ENCODE results near the gene LRRFIP1. TPM values are rescaled to one million over a fixed set of nuclear protein-coding genes. Genes with fewer than 3 reads are reported as not detected.

Gene LRRFIP1
- polyA plus RNA-seq, 2 of the 4 experiments (the other 2 are of a cell fraction) = 75.6 to 93.0 TPM

- Histone ChIP-seq H3K9me3 (no peaks in the 10 kb centered on the region), H3K4me3 (no peak overlapping the region), H3K27ac (peak overlapping the region in 1 of 2 experiments; percentile 84; a peak in 4 of 6 replicates), H3K4me1 (peaks cover 58% of the 10 kb centered on the region), H3K4me2 (peak overlapping the region; percentile 73)
- POLR2A ChIA-PET = no interaction called here
- CTCF ChIA-PET = interaction anchor here (0.6 to 12.5 kb wide), 5 partner anchors 11 to 641 kb away, joined by 3 to 126 read pairs (median 4); no protein-coding TSS in a partner anchor
- DNase-seq (ENCODE audit: low read depth in 1 of 2, low spot score in 1 of 2) (no peak), FAIRE-seq (no peak), ATAC-seq (peak in 1 of 2 experiments; percentile 34; a peak in 3 of 6 replicates)
- 56% methylated on average over 9 of the region's 13 CpGs for WGBS (ENCODE audit: missing lambda C conversion rate)
- TF ChIP-seq BCL3 (IDR thresholded peaks at IDR 0.05) (no peak), PBX3 (IDR thresholded peaks at IDR 0.05) (no peak)
These were observed 106.4 kb downstream of the LRRFIP1 start for GRCh38 chr2:237733677-237734300.

- Histone ChIP-seq H3K27ac (peak overlapping the region in 1 of 2 experiments; percentile 56; a peak in 2 of 6 replicates), H3K9me3 (no peaks in the 10 kb centered on the region), H3K4me2 (no peak overlapping the region), H3K4me1 (peaks cover 54% of the 10 kb centered on the region), H3K4me3 (no peak overlapping the region)
- ChIA-PET POLR2A (no interaction called here), CTCF (interaction anchor here (0.7 to 12.5 kb wide), 4 partner anchors 10 to 62 kb away, joined by 3 to 126 read pairs (median 15); no protein-coding TSS in a partner anchor)
- DNase-seq (ENCODE audit: low read depth in 1 of 2, low spot score in 1 of 2) (no peak), ATAC-seq (no peak), FAIRE-seq (no peak)
- WGBS (ENCODE audit: missing lambda C conversion rate) = 89% methylated on average over 25 of the region's 25 CpGs
- TF ChIP-seq PHF8 (IDR thresholded peaks at IDR 0.05; ENCODE audit: borderline replicate concordance, low read depth) (no peak), HOXA7 (CRISPR knock-in tag; IDR thresholded peaks at IDR 0.05) (no peak)
These were observed 107.7 kb downstream of the LRRFIP1 start for GRCh38 chr2:237734905-237735623.

GRCh38 chr2:237735798-237736197, 108.4 kb downstream of the LRRFIP1 start:
- ATAC-seq (no peak), FAIRE-seq (no peak), DNase-seq (ENCODE audit: low read depth in 1 of 2, low spot score in 1 of 2) (no peak)
- WGBS (ENCODE audit: missing lambda C conversion rate) = 91% methylated on average over 8 of the region's 8 CpGs
- H3K27ac ChIP-seq = no peak overlapping the region
- no peaks in the 10 kb centered on the region for H3K9me3 ChIP-seq
- H3K4me1 ChIP-seq = peaks cover 46% of the 10 kb centered on the region
- CTCF ChIA-PET = interaction anchor here (4.5 to 12.5 kb wide), 2 partner anchors 10 to 63 kb away, joined by 27 to 126 read pairs; no protein-coding TSS in a partner anchor
- POLR2A ChIA-PET = no interaction called here
- no peak overlapping the region for H3K4me3 ChIP-seq
- H3K4me2 ChIP-seq = no peak overlapping the region
- TF ChIP-seq CHD4 (IDR thresholded peaks at IDR 0.05; ENCODE audit: borderline replicate concordance) = no peak
- TF ChIP-seq HOXA7 (CRISPR knock-in tag; IDR thresholded peaks at IDR 0.05) = no peak
- no peak for TF ChIP-seq POLR2AphosphoS2 (conservative IDR thresholded peaks at IDR 0.05; ENCODE audit: low read length)
- no peak for TF ChIP-seq MAFK (IDR thresholded peaks at IDR 0.05; ENCODE audit: partially characterized antibody)
- TF ChIP-seq HMGXB4 (CRISPR knock-in tag; IDR thresholded peaks at IDR 0.05; ENCODE audit: borderline replicate concordance) = no peak

GRCh38 chr2:237736783-237737182, 109.4 kb downstream of the LRRFIP1 start:
- ATAC-seq = no peak
- Histone ChIP-seq H3K4me1 (peaks cover 36% of the 10 kb centered on the region), H3K27ac (no peak overlapping the region), H3K4me2 (no peak overlapping the region), H3K9me3 (no peaks in the 10 kb centered on the region), H3K4me3 (no peak overlapping the region)
- WGBS (ENCODE audit: missing lambda C conversion rate) = 95% methylated on average over 13 of the region's 13 CpGs
- POLR2A ChIA-PET = no interaction called here
- CTCF ChIA-PET = interaction anchor here (0.7 to 12.5 kb wide), 5 partner anchors 9 to 165 kb away, joined by 3 to 126 read pairs (median 3); no protein-coding TSS in a partner anchor
- FAIRE-seq = no peak
- DNase-seq (ENCODE audit: low read depth in 1 of 2, low spot score in 1 of 2) = no peak
- no peak for TF ChIP-seq CHD4 (IDR thresholded peaks at IDR 0.05; ENCODE audit: borderline replicate concordance)
- TF ChIP-seq ZNF302 (CRISPR knock-in tag; IDR thresholded peaks at IDR 0.05) = no peak
- TF ChIP-seq HES2 (IDR thresholded peaks at IDR 0.05) = no peak
- no peak for TF ChIP-seq NFE2L2 (conservative IDR thresholded peaks at IDR 0.05; ENCODE audit: low read length)
- no peak for TF ChIP-seq ZC3H11A (IDR thresholded peaks at IDR 0.05)
- TF ChIP-seq MAX (IDR thresholded peaks at IDR 0.05) = no peak
- TF ChIP-seq NR3C1 (IDR thresholded peaks at IDR 0.05) = no peak
- no peak for TF ChIP-seq GATA3 (IDR thresholded peaks at IDR 0.05; ENCODE audit: borderline replicate concordance)
- no peak for TF ChIP-seq RAD21 (conservative IDR thresholded peaks at IDR 0.05 in 1 of 2, IDR thresholded peaks at IDR 0.05 in 1 of 2)
- no peak for TF ChIP-seq ZSCAN20 (CRISPR knock-in tag; IDR thresholded peaks at IDR 0.05)
- TF ChIP-seq FOSL2 (IDR thresholded peaks at IDR 0.05) = no peak
- no peak for TF ChIP-seq FOSL2 (CRISPR knock-in tag; IDR thresholded peaks at IDR 0.05)
- no peak for TF ChIP-seq SREBF2 (IDR thresholded peaks at IDR 0.05)
- no peak for TF ChIP-seq TP53 (CRISPR knock-in tag; IDR thresholded peaks at IDR 0.05)
- TF ChIP-seq USF2 (IDR thresholded peaks at IDR 0.05) = no peak
- TF ChIP-seq HOXA7 (CRISPR knock-in tag; IDR thresholded peaks at IDR 0.05) = no peak
- TF ChIP-seq CEBPB (IDR thresholded peaks at IDR 0.05) = no peak

Measured in A549 (cell line).